ENCODE measurements around the gene COL24A1. TPM values are rescaled to one million over a fixed set of nuclear protein-coding genes. Genes with fewer than 3 reads are reported as not detected.
"Not testable (repeated sequence)": the region's sequence is repeated elsewhere in the genome, so short reads cannot be mapped to it uniquely, and the experiment has no call there.

COL24A1 gene
- total RNA-seq, 1 donor from 2014 or later: 0.06 TPM

DNA sequence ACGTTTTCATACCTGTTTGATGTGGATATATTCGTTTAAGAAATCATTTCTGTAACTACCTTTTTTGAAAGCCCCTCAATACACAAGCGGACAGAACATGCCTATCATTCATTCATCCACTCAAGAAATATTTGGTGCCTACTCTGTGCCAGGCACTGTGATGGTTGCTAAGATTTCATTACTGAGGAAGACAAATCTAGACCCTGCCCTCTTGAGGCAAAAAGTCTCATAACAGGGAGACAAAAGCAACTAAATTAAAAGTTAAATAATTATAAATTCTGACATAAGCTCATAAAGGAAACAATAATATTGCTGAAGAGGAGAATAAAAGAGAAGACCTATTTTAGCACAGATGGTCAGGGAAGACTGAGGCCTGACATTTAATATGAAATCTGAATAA, 244.8 kb downstream of the COL24A1 start:
- DNase-seq (ENCODE audit: extremely low read depth, low read depth, low spot score): no peak

GRCh38 chr1:85900921-85901320, 255.7 kb downstream of the COL24A1 start:
- DNase-seq (ENCODE audit: extremely low read depth, low read depth, low spot score): no peak

GRCh38 chr1:85898861-85899260, 257.7 kb downstream of the COL24A1 start:
- DNase-seq (ENCODE audit: extremely low read depth, low read depth, low spot score): no peak

- DNase-seq (ENCODE audit: extremely low read depth, low read depth, low spot score): no peak
Measured at GRCh38 chr1:85894651-85895050, 261.9 kb downstream of the COL24A1 start.

DNA sequence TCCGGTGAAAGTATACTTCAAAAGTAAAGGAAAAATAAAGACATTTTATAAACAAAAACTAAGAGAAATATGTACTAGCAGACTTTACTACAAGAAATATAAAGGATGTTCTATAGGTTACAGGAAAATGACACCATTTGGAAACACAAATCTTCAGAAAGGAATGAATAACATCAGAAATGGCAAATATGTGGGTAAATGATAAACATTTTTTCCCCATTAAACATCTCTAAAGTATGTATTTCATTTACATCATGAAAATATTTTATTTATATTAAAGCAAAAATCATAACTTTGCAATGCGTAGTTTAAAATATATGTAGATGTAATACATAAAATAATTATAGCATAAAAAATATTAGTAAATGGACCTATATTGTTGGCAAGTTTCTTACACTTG, 264.2 kb downstream of the COL24A1 start:
- no peak for DNase-seq (ENCODE audit: extremely low read depth, low read depth, low spot score)

GRCh38 chr1:85889870-85890269, 266.7 kb downstream of the COL24A1 start:
- DNase-seq (ENCODE audit: extremely low read depth, low read depth, low spot score): no peak

GRCh38 chr1:85888921-85889320, 267.7 kb downstream of the COL24A1 start:
- no peak for DNase-seq (ENCODE audit: extremely low read depth, low read depth, low spot score)

GRCh38 chr1:85884372-85885035, 272.1 kb downstream of the COL24A1 start:
- no peak for DNase-seq (ENCODE audit: extremely low read depth, low read depth, low spot score)

DNA sequence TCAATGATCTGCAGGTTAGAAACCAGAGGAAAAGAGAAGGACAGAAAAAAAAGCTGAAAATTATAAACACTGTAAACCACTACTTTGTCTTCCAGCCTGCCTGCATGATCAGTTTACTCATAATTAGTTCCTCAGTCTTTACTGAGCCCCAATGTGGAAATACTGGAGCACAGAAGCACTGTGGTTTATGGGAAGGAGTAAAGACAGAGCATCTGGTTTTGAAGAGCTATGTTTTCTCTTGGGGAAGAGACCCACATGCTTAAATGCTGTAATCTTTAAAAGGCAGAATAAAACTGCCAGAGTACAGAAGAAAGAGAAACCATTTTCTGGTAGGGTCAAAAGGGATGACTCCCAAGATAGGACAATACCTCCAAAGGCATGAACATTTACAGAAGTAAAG, 289.4 kb downstream of the COL24A1 start:
- no peak for DNase-seq (ENCODE audit: extremely low read depth, low read depth, low spot score)

- no peak for DNase-seq (ENCODE audit: extremely low read depth, low read depth, low spot score)
Measured at GRCh38 chr1:85865213-85865612, 291.4 kb downstream of the COL24A1 start.

GRCh38 chr1:85864727-85865126, 291.8 kb downstream of the COL24A1 start:
- no peak for DNase-seq (ENCODE audit: extremely low read depth, low read depth, low spot score)

- DNase-seq (ENCODE audit: extremely low read depth, low read depth, low spot score): not testable (repeated sequence)
Measured at GRCh38 chr1:85863639-85864038, 292.9 kb downstream of the COL24A1 start.

- no peak for DNase-seq (ENCODE audit: extremely low read depth, low read depth, low spot score)
Measured at GRCh38 chr1:85862456-85862855, 294.1 kb downstream of the COL24A1 start.

DNA sequence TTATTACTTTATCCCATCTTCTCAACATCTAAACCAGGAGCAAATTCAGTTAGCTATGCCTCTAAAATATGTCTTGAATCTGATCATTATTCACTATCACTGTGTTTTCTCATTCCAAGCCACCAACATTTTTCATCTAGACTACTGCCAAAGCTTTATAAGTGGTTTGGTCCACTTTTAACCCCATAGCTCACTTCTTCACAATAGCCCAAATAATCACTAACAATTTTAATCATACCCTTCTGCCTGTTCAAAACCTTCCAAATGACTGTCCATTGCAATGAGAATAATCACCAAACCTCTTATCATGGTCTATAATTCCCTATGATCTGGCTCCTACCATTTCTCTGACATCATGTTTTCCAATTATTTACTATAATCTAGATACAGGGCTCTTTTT, 298.6 kb downstream of the COL24A1 start:
- DNase-seq (ENCODE audit: extremely low read depth, low read depth, low spot score): no peak

DNA sequence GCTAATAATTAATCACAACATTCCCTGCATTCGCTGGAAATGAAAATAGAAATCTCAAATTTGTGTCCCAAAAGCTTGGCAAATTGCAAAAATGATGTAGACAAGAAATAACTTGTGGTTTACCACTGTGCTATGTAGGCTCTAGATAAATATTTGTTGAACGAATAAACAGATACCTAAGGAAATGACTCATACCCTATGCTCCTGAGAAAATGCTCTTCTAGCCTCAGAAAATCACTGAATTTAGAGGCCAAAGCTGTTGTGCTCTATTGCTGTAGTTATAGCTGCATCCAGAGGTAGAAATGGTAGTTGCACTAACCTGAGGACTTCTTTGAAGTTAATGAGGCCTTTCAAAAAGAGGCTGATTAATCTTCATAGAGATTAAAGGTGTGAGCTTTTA, 306.3 kb downstream of the COL24A1 start:
- DNase-seq (ENCODE audit: extremely low read depth, low read depth, low spot score): peak; percentile 20

GRCh38 chr1:85849660-85850059, 306.9 kb downstream of the COL24A1 start:
- no peak for DNase-seq (ENCODE audit: extremely low read depth, low read depth, low spot score)

DNA sequence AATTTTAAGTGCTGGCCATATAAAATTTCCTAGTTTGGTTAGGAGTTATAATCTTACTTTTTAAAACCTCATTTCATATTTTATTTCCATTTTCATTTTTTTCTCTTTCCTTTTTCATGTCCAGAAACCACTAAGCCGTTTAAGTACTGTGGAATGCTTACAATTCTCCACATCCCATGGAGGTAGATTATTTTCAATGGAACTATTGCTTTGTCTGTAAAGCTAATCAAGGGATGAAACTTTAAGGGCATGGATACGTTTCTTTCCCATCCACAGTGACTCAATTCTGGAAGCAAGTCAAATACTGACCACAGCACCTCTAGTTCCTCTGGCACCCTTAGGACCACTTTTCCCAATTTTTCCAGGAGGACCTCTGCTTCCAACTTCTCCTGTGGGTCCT, 309.2 kb downstream of the COL24A1 start:
- no peak for DNase-seq (ENCODE audit: extremely low read depth, low read depth, low spot score)

- DNase-seq (ENCODE audit: extremely low read depth, low read depth, low spot score): no peak
Measured at GRCh38 chr1:85846706-85847105, 309.9 kb downstream of the COL24A1 start.

GRCh38 chr1:85839459-85839858, 317.1 kb downstream of the COL24A1 start:
- DNase-seq (ENCODE audit: extremely low read depth, low read depth, low spot score): no peak

DNA sequence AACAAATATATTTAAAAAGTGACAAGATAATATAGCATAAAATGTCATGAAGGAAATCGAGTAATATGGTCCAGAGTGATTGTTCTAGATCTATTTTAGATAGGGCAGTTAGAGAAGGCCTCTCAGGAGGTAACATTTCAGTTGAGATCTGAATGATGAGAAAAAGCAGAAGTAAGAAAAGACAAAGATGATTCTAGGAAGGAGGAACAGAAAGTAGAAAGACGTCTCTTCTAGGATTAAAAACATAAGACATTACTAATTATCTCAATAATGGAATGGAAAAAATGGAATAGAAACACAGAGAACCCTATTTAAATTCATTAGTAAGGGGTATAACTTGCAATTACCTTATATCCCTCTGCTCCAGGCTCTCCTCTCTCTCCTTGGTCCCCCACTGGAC, 318.3 kb downstream of the COL24A1 start:
- DNase-seq (ENCODE audit: extremely low read depth, low read depth, low spot score): no peak

DNA sequence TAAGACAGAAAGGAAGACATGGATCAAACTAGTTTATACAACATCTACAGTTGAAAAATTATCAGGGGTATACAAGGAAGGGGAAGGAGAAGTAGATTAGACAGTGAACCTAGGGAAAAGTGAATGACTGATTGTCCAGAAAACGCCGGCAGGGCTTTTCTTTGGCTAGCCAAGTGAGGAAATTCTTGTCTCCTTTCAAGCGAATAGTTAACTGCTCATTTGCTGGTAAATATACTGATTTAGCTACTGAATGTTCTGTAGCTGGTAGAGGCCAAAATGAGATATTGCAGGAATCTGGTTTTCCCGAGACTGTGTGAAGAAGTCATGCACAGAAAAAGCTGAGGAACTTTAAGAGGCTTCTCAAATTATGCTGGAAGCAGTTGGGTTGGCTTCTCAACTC, 319.8 kb downstream of the COL24A1 start:
- DNase-seq (ENCODE audit: extremely low read depth, low read depth, low spot score): no peak

- not testable (repeated sequence) for DNase-seq (ENCODE audit: extremely low read depth, low read depth, low spot score)
Measured at GRCh38 chr1:85833165-85833564, 323.4 kb downstream of the COL24A1 start.

GRCh38 chr1:85830837-85831236, 325.7 kb downstream of the COL24A1 start:
- DNase-seq (ENCODE audit: extremely low read depth, low read depth, low spot score): no peak
